Measurements from ENCODE around the gene ZNF473.

Gene ZNF473

GRCh38 chr19:50030937-50031336 lies 5.1 kb downstream of the ZNF473 start:
- ChIA-PET POLR2A (no interaction called here), CTCF (interaction anchor here (1.6 to 2.1 kb wide), 2 partner anchors 9 to 92 kb away, joined by 3 to 8 read pairs; no protein-coding TSS in a partner anchor)
- no peak for TF ChIP-seq CTCF (IDR thresholded peaks at IDR 0.05; ENCODE audit: insufficient read depth, low read length, missing control alignments)
- DNase-seq (ENCODE audit: low read depth, low spot score), result no peak
- no peak overlapping the region for H3K4me3 ChIP-seq (ENCODE audit: low read depth, low read length)

GRCh38 chr19:50036908-50037307 lies 11.1 kb downstream of the ZNF473 start:
- no peak overlapping the region for H3K4me3 ChIP-seq (ENCODE audit: low read depth, low read length)
- no peak for TF ChIP-seq CTCF (IDR thresholded peaks at IDR 0.05; ENCODE audit: insufficient read depth, low read length, missing control alignments)
- POLR2A ChIA-PET, result no interaction called here
- no peak for DNase-seq (ENCODE audit: low read depth, low spot score)
- CTCF ChIA-PET, result interaction anchor here (0.5 to 1.1 kb wide), 2 partner anchors 101 to 105 kb away, joined by 3 read pairs; no protein-coding TSS in a partner anchor

- ChIA-PET POLR2A (no interaction called here), CTCF (interaction anchor here (0.8 to 1.3 kb wide), 2 partner anchors 9 to 10 kb away, joined by 3 to 4 read pairs; no protein-coding TSS in a partner anchor)
Observed at GRCh38 chr19:50039968-50040367, 14.2 kb downstream of the ZNF473 start.

GRCh38 chr19:50040967-50041366 lies 15.2 kb downstream of the ZNF473 start:
- DNase-seq (ENCODE audit: low read depth, low spot score), result no peak
- CTCF ChIA-PET, result no interaction called here
- TF ChIP-seq CTCF (IDR thresholded peaks at IDR 0.05; ENCODE audit: insufficient read depth, low read length, missing control alignments), result no peak
- POLR2A ChIA-PET, result no interaction called here
- no peak overlapping the region for H3K4me3 ChIP-seq (ENCODE audit: low read depth, low read length)

More at GRCh38 chr19:50039968-50040367, 14.2 kb downstream of the ZNF473 start:
- DNase-seq (ENCODE audit: low read depth, low spot score), result no peak
- no peak for TF ChIP-seq CTCF (IDR thresholded peaks at IDR 0.05; ENCODE audit: insufficient read depth, low read length, missing control alignments)
- no peak overlapping the region for H3K4me3 ChIP-seq (ENCODE audit: low read depth, low read length)

GRCh38 chr19:50042363-50043024 lies 16.7 kb downstream of the ZNF473 start:
- no peak for TF ChIP-seq CTCF (IDR thresholded peaks at IDR 0.05; ENCODE audit: insufficient read depth, low read length, missing control alignments)
- no peak for DNase-seq (ENCODE audit: low read depth, low spot score)
- H3K4me3 ChIP-seq (ENCODE audit: low read depth, low read length), result no peak overlapping the region
- POLR2A ChIA-PET, result interaction anchor here (0.7 kb wide), 1 partner anchor 14 kb away, joined by 3 read pairs; no protein-coding TSS in a partner anchor
- CTCF ChIA-PET, result no interaction called here

- no peak overlapping the region for H3K4me3 ChIP-seq (ENCODE audit: low read depth, low read length)
- no peak for TF ChIP-seq CTCF (IDR thresholded peaks at IDR 0.05; ENCODE audit: insufficient read depth, low read length, missing control alignments)
- ChIA-PET POLR2A (no interaction called here), CTCF (no interaction called here)
- DNase-seq (ENCODE audit: low read depth, low spot score), result no peak
Observed at GRCh38 chr19:50043967-50044366, 18.2 kb downstream of the ZNF473 start.
